Adrenal gland (tissue), 5 donors: ENCODE data around the gene CSNK1G1.

Source experiments
- CTCF ChIP-seq, 6 experiments: fragments of 450-650 bp in 4 of 6; fragments of 200-600 bp in 2 of 6; sonication (generic) in 1 of 6; IDR thresholded peaks; 1 replicate in 5 of 6; 2 replicates in 1 of 6; pipeline versions ENCODE4 v1.5.1 to v1.8.0; 2016 to 2021; ENCODE audit warnings: antibody characterized with exemption in 6 of 6, mild to moderate bottlenecking in 2 of 6, moderate library complexity in 1 of 6
- POLR2A ChIP-seq, 2 donors: fragments of 450-650 bp; IDR thresholded peaks; one replicate each; pipeline ENCODE4 v1.6.1; 2017; ENCODE audit warnings: antibody characterized with exemption in 2 of 2, mild to moderate bottlenecking in 2 of 2, moderate library complexity in 1 of 2
- donor health status: DM: no; HTN: no; CAD: no.

GRCh38 chr15:64117759-64118487, 238.1 kb downstream of the CSNK1G1 start:
- TF ChIP-seq CTCF (IDR thresholded peaks at IDR 0.05) (no peak), POLR2A (IDR thresholded peaks at IDR 0.05) (no peak)
